ENCODE data around the gene MAP1LC3B. TPM values are rescaled to one million over a fixed set of nuclear protein-coding genes. Genes with fewer than 3 reads are reported as not detected.
"Not testable (repeated sequence)": the region's sequence is repeated elsewhere in the genome, so short reads cannot be mapped to it uniquely, and the experiment has no call there.

MAP1LC3B gene
- total RNA-seq, 1 donor from 2014 or later, result 37.9 TPM

GRCh38 chr16:87371261-87371866 is 20.8 kb upstream of the MAP1LC3B start:
- H3K4me3 Mint-ChIP-seq, result no peak overlapping the region
- DNase-seq (ENCODE audit: low read depth, low spot score), result no peak
- peak overlapping the region; percentile 53 for H3K27ac Mint-ChIP-seq (ENCODE audit: unreplicated experiment)

DNA sequence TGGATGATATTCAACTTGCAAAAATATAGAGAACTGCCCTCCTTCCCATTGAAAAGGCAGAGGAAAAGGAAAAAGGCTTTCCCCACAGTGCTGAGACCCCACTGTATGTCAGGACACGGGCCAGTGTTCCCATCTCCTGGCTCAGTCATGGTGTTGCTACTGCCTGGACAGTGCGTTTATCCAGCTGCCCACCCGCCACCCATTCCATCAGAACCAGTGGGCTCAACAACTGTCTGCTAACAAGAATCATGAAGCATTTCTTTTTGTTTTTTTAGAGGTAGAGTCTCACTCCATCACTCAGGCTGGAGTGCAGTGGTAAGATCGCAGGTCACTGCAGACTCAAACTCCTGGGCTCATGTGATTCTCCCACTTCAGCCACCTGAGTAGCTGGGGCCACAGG is 19.8 kb upstream of the MAP1LC3B start:
- no peaks in the 10 kb centered on the region for H3K27me3 Mint-ChIP-seq (ENCODE audit: low read depth)
- H3K4me1 Mint-ChIP-seq, result peaks cover 39% of the 10 kb centered on the region
- H3K36me3 Mint-ChIP-seq (ENCODE audit: low read depth), result no peaks in the 10 kb centered on the region
- H3K9me3 Mint-ChIP-seq, result no peaks in the 10 kb centered on the region
- DNase-seq (ENCODE audit: low read depth, low spot score), result no peak
- H3K4me3 Mint-ChIP-seq, result no peak overlapping the region
- TF ChIP-seq, protein P1, sequence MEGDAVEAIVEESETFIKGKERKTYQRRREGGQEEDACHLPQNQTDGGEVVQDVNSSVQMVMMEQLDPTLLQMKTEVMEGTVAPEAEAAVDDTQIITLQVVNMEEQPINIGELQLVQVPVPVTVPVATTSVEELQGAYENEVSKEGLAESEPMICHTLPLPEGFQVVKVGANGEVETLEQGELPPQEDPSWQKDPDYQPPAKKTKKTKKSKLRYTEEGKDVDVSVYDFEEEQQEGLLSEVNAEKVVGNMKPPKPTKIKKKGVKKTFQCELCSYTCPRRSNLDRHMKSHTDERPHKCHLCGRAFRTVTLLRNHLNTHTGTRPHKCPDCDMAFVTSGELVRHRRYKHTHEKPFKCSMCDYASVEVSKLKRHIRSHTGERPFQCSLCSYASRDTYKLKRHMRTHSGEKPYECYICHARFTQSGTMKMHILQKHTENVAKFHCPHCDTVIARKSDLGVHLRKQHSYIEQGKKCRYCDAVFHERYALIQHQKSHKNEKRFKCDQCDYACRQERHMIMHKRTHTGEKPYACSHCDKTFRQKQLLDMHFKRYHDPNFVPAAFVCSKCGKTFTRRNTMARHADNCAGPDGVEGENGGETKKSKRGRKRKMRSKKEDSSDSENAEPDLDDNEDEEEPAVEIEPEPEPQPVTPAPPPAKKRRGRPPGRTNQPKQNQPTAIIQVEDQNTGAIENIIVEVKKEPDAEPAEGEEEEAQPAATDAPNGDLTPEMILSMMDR (conservative IDR thresholded peaks at IDR 0.05), result no peak
- H3K27ac Mint-ChIP-seq (ENCODE audit: unreplicated experiment), result no peak overlapping the region

More at GRCh38 chr16:87371261-87371866, 20.8 kb upstream of the MAP1LC3B start:
- TF ChIP-seq, protein P1 (conservative IDR thresholded peaks at IDR 0.05), result no peak
- H3K27me3 Mint-ChIP-seq (ENCODE audit: low read depth), result no peaks in the 10 kb centered on the region
- H3K9me3 Mint-ChIP-seq, result no peaks in the 10 kb centered on the region
- H3K4me1 Mint-ChIP-seq, result peaks cover 36% of the 10 kb centered on the region
- H3K36me3 Mint-ChIP-seq (ENCODE audit: low read depth), result no peaks in the 10 kb centered on the region

- H3K36me3 Mint-ChIP-seq (ENCODE audit: low read depth), result no peaks in the 10 kb centered on the region
- no peaks in the 10 kb centered on the region for H3K9me3 Mint-ChIP-seq
- H3K27ac Mint-ChIP-seq (ENCODE audit: unreplicated experiment), result no peak overlapping the region
- peaks cover 26% of the 10 kb centered on the region for H3K4me1 Mint-ChIP-seq
- no peaks in the 10 kb centered on the region for H3K27me3 Mint-ChIP-seq (ENCODE audit: low read depth)
- no peak overlapping the region for H3K4me3 Mint-ChIP-seq
- TF ChIP-seq, protein P1 (conservative IDR thresholded peaks at IDR 0.05), result no peak
- no peak for DNase-seq (ENCODE audit: low read depth, low spot score)
Measured at GRCh38 chr16:87374313-87374712, 17.8 kb upstream of the MAP1LC3B start.

DNA sequence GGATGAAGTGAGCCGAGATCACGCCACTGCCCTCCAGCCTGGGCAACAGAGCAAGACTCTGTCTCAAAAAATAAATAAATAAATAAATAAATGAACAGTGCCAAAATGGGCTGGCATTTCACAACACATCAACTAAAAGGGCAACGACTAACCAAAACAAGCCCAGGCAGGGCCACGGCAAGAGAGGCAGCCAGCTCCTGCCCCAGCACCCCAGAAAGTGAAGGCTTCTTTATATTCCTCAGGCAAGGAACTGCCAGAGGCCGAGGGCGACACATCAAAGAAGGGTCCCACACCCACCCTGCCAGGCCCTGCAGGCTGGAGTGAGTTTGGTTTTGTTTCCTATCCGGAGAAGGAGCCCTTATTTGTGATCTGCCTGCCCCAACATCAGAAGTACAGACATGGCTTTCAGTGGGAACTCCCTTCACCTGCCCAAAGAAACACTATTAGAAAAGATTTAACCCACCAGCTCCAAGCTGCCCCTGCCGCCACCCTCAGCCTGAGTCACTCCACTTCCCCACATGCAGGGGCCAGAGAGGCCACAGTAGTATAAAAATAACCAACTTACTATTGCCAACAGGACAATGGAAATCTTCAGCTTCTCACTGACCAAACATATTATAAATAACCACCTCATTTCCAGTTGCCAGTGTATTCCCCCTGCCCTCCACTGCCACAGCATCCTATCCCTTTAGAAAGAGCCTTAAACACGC is 16.6 kb upstream of the MAP1LC3B start:
- Mint-ChIP-seq H3K27ac (ENCODE audit: unreplicated experiment) (peak overlapping the region; percentile 73), H3K27me3 (ENCODE audit: low read depth) (no peaks in the 10 kb centered on the region)
- no peak for DNase-seq (ENCODE audit: low read depth, low spot score)

GRCh38 chr16:87376660-87377059 is 15.5 kb upstream of the MAP1LC3B start:
- peak overlapping the region; percentile 75 for H3K27ac Mint-ChIP-seq (ENCODE audit: unreplicated experiment)
- H3K36me3 Mint-ChIP-seq (ENCODE audit: low read depth), result no peaks in the 10 kb centered on the region

More for the DNA sequence above, 16.6 kb upstream of the MAP1LC3B start:
- H3K4me1 Mint-ChIP-seq, result peaks cover 26% of the 10 kb centered on the region
- no peak overlapping the region for H3K4me3 Mint-ChIP-seq
- TF ChIP-seq, protein P1 (conservative IDR thresholded peaks at IDR 0.05), result no peak
- no peaks in the 10 kb centered on the region for H3K9me3 Mint-ChIP-seq
- H3K36me3 Mint-ChIP-seq (ENCODE audit: low read depth), result no peaks in the 10 kb centered on the region

DNA sequence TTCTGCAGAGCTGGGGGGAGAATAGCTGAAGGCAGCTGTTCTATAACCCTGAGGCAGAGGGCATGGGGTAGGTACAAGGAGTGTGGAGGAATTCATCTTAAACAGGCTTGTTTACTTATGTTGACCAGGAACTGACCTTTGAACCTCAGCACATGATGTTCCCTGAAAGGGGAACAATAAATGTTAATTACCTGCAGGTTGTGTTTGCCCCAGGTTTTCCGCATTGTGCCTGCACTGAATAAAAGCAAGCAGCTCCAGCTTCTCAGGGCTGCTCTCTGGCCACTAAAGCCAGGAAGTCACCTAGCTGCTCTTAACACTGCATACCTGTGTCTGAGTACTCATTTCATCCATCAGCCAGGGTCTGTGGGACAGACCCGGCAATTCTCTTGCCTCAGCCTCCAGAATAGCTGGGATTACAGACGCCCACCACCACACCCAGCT is 12.8 kb upstream of the MAP1LC3B start:
- peaks cover 38% of the 10 kb centered on the region for H3K4me1 Mint-ChIP-seq
- not testable (repeated sequence) for H3K36me3 Mint-ChIP-seq (ENCODE audit: low read depth); H3K27me3 Mint-ChIP-seq (ENCODE audit: low read depth); H3K27ac Mint-ChIP-seq (ENCODE audit: unreplicated experiment); H3K9me3 Mint-ChIP-seq; DNase-seq (ENCODE audit: low read depth, low spot score)
- H3K4me3 Mint-ChIP-seq, result peak overlapping the region; percentile 23

More at GRCh38 chr16:87376660-87377059, 15.5 kb upstream of the MAP1LC3B start:
- Mint-ChIP-seq H3K4me3 (peak overlapping the region; percentile 43), H3K4me1 (peaks cover 26% of the 10 kb centered on the region), H3K27me3 (ENCODE audit: low read depth) (no peaks in the 10 kb centered on the region), H3K9me3 (no peaks in the 10 kb centered on the region)
- TF ChIP-seq, protein P1 (conservative IDR thresholded peaks at IDR 0.05), result no peak
- no peak for DNase-seq (ENCODE audit: low read depth, low spot score)

Data from neural crest cell (in vitro differentiated cells).